ENCODE measurements around the gene COG1. TPM values are rescaled to one million over a fixed set of nuclear protein-coding genes. Genes with fewer than 3 reads are reported as not detected.

Gene COG1
- total and polyA plus RNA-seq, 8 donors: 30.7 to 54.3 (median 45.6) TPM

GRCh38 chr17:73203788-73204479 is 11.1 kb downstream of the COG1 start:
- Histone ChIP-seq H3K27me3 (no peaks in the 10 kb centered on the region), H3K9me3 (no peaks in the 10 kb centered on the region), H3K4me1 (peaks cover 0 to 13% of the 10 kb centered on the region in 2 donors), H3K4me3 (no peak overlapping the region), H3K36me3 (peaks cover 0 to 100% of the 10 kb centered on the region in 2 donors), H3K27ac (no peak overlapping the region)
- no peak for TF ChIP-seq CTCF (IDR thresholded peaks at IDR 0.05)
- intact Hi-C loops (cut with DNase I): no loop called here
- ATAC-seq (no peak), DNase-seq (no peak)

- no peak for ATAC-seq
- H3K27me3 ChIP-seq: no peaks in the 10 kb centered on the region
- intact Hi-C loops (cut with DNase I): no loop called here
- H3K27ac ChIP-seq: no peak overlapping the region
- DNase-seq: no peak
- peaks cover 0 to 13% of the 10 kb centered on the region in 2 donors for H3K4me1 ChIP-seq
- H3K4me3 ChIP-seq: no peak overlapping the region
- H3K36me3 ChIP-seq: peaks cover 0 to 94% of the 10 kb centered on the region in 2 donors
- TF ChIP-seq CTCF (IDR thresholded peaks at IDR 0.05): no peak
- H3K9me3 ChIP-seq: no peaks in the 10 kb centered on the region
Observed at GRCh38 chr17:73205459-73205961, 12.7 kb downstream of the COG1 start.

- intact Hi-C loops (cut with DNase I): no loop called here
- TF ChIP-seq CTCF (IDR thresholded peaks at IDR 0.05): no peak
Observed at GRCh38 chr17:73208139-73208827, 15.4 kb downstream of the COG1 start.

GRCh38 chr17:73209436-73209835 is 16.6 kb downstream of the COG1 start:
- Histone ChIP-seq H3K27me3 (no peaks in the 10 kb centered on the region), H3K4me1 (peaks cover 0 to 10% of the 10 kb centered on the region in 2 donors), H3K9me3 (no peaks in the 10 kb centered on the region), H3K36me3 (peaks cover 0 to 60% of the 10 kb centered on the region in 2 donors), H3K27ac (no peak overlapping the region), H3K4me3 (no peak overlapping the region)
- TF ChIP-seq CTCF (IDR thresholded peaks at IDR 0.05): no peak
- ATAC-seq (no peak), DNase-seq (no peak)
- intact Hi-C loops (cut with DNase I): no loop called here

More at GRCh38 chr17:73208139-73208827, 15.4 kb downstream of the COG1 start:
- no peaks in the 10 kb centered on the region for H3K27me3 ChIP-seq
- ATAC-seq (no peak), DNase-seq (no peak)
- no peak overlapping the region for H3K4me3 ChIP-seq
- no peaks in the 10 kb centered on the region for H3K9me3 ChIP-seq
- H3K4me1 ChIP-seq: peaks cover 0 to 11% of the 10 kb centered on the region in 2 donors
- H3K36me3 ChIP-seq: peaks cover 0 to 66% of the 10 kb centered on the region in 2 donors
- H3K27ac ChIP-seq: no peak overlapping the region

GRCh38 chr17:73210002-73210678 is 17.3 kb downstream of the COG1 start:
- Histone ChIP-seq H3K9me3 (no peaks in the 10 kb centered on the region), H3K4me1 (peaks cover 0 to 10% of the 10 kb centered on the region in 2 donors), H3K27me3 (no peaks in the 10 kb centered on the region), H3K4me3 (no peak overlapping the region), H3K27ac (no peak overlapping the region), H3K36me3 (peaks cover 0 to 55% of the 10 kb centered on the region in 2 donors)
- intact Hi-C loops (cut with DNase I): no loop called here
- DNase-seq: no peak
- no peak for TF ChIP-seq CTCF (IDR thresholded peaks at IDR 0.05)
- no peak for ATAC-seq

All from left lung (tissue), 10 donors.